Adrenal gland (tissue), 5 donors: Measurements from ENCODE around the gene SELPLG.

Source experiments
- CTCF ChIP-seq, 6 experiments: fragments of 450-650 bp in 4 of 6; fragments of 200-600 bp in 2 of 6; sonication (generic) in 1 of 6; IDR thresholded peaks; 1 replicate in 5 of 6; 2 replicates in 1 of 6; pipeline versions ENCODE4 v1.5.1 to v1.8.0; 2016 to 2021; ENCODE audit warnings: antibody characterized with exemption in 6 of 6, mild to moderate bottlenecking in 2 of 6, moderate library complexity in 1 of 6
- POLR2A ChIP-seq, 2 donors: fragments of 450-650 bp; IDR thresholded peaks; one replicate each; pipeline ENCODE4 v1.6.1; 2017; ENCODE audit warnings: antibody characterized with exemption in 2 of 2, mild to moderate bottlenecking in 2 of 2, moderate library complexity in 1 of 2
- donor health status: DM: no; HTN: no; CAD: no.

GRCh38 chr12:108610856-108611605 is 22.7 kb downstream of the SELPLG start:
- no peak for TF ChIP-seq CTCF (IDR thresholded peaks at IDR 0.05)
- no peak for TF ChIP-seq POLR2A (IDR thresholded peaks at IDR 0.05)
